BE2C (cell line): ENCODE measurements around the gene FAM217B.
A peak's percentile ranks its signal among the peaks of the same experiment; 100 is the strongest.

ENCODE experiments used
- DNase-seq: peaks from one replicate; pipeline ENCODE4 v3.0.0-alpha.2; 2020
- H3K27me3 ChIP-seq: fragments of 250-450 bp; sonication (Bioruptor Pico); 2 replicates; pipeline ENCODE4 v1.5.1; 2020; ENCODE audit warnings: mild to moderate bottlenecking
- H3K36me3 ChIP-seq: fragments of 250-450 bp; sonication (Bioruptor Pico); 2 replicates; pipeline ENCODE4 v1.5.1; 2020; ENCODE audit warnings: mild to moderate bottlenecking
- H3K4me1 ChIP-seq: fragments of 250-450 bp; sonication (Bioruptor Pico); 2 replicates; pipeline ENCODE4 v1.5.1; 2020
- H3K4me3 ChIP-seq: 2 replicates; pipeline ENCODE4 v1.5.1; 2011; ENCODE audit warnings: low read depth, low read length
- H3K9me3 ChIP-seq: fragments of 250-450 bp; sonication (Bioruptor Pico); 2 replicates; pipeline ENCODE4 v1.5.1; 2020
- CTCF ChIP-seq: IDR thresholded peaks from 2 replicates; pipeline ENCODE4 v1.5.1; 2012; ENCODE audit warnings: mild to moderate bottlenecking, low read depth, low read length

The FAM217B gene

GRCh38 chr20:59925899-59926298 lies 14.3 kb upstream of the FAM217B start:
- H3K4me1 ChIP-seq, result no peaks in the 10 kb centered on the region
- H3K27me3 ChIP-seq, result 0 out of 2 replicates have a peak, but pooled peaks cover 5% of the 10 kb centered on the region
- DNase-seq, result no peak
- no peaks in the 10 kb centered on the region for H3K9me3 ChIP-seq
- no peaks in the 10 kb centered on the region for H3K36me3 ChIP-seq
- H3K4me3 ChIP-seq, result no peak overlapping the region
- no peak for TF ChIP-seq CTCF

GRCh38 chr20:59931511-59932312 lies 8.5 kb upstream of the FAM217B start:
- Histone ChIP-seq H3K27me3 (0 out of 2 replicates have a peak, but pooled peaks cover 5% of the 10 kb centered on the region), H3K36me3 (no peaks in the 10 kb centered on the region), H3K9me3 (no peaks in the 10 kb centered on the region), H3K4me3 (no peak overlapping the region), H3K4me1 (no peaks in the 10 kb centered on the region)
- TF ChIP-seq CTCF, result no peak
- no peak for DNase-seq

- H3K4me3 ChIP-seq, result no peak overlapping the region
- H3K27me3 ChIP-seq, result 0 out of 2 replicates have a peak, but pooled peaks cover 5% of the 10 kb centered on the region
- H3K4me1 ChIP-seq, result no peaks in the 10 kb centered on the region
- DNase-seq, result no peak
- TF ChIP-seq CTCF, result no peak
- H3K36me3 ChIP-seq, result no peaks in the 10 kb centered on the region
- H3K9me3 ChIP-seq, result no peaks in the 10 kb centered on the region
Observed at GRCh38 chr20:59932616-59933295, 7.4 kb upstream of the FAM217B start.

GRCh38 chr20:59933296-59933848 lies 6.8 kb upstream of the FAM217B start, which contains the start of gene SYCP2:
Gene SYCP2 (minus strand): TSS chr20:59933637. CDS start chr20:59922413, 11,224 bp downstream.
- peak within 1 kb of the TSS; percentile 63 for H3K4me3 ChIP-seq
- no peak for TF ChIP-seq CTCF
- no peaks in the 10 kb centered on the region for H3K4me1 ChIP-seq
- H3K9me3 ChIP-seq, result no peaks in the 10 kb centered on the region
- 0 out of 2 replicates have a peak, but pooled peaks cover 5% of the 10 kb centered on the region for H3K27me3 ChIP-seq
- no peaks in the 10 kb centered on the region for H3K36me3 ChIP-seq
- DNase-seq, result peak; percentile 18

- Histone ChIP-seq H3K4me3 (peak overlapping the region; percentile 63), H3K36me3 (no peaks in the 10 kb centered on the region), H3K9me3 (no peaks in the 10 kb centered on the region), H3K4me1 (no peaks in the 10 kb centered on the region), H3K27me3 (no peaks in the 10 kb centered on the region)
- TF ChIP-seq CTCF, result peak; percentile 89
- DNase-seq, result peak; percentile 85
Observed at GRCh38 chr20:59933849-59934585, 6.2 kb upstream of the FAM217B start.
